Measurements from ENCODE around the gene TLL2.
A peak's percentile ranks its signal among the peaks of the same experiment; 100 is the strongest.

Gene TLL2

GRCh38 chr10:96505150-96506136, 8.3 kb downstream of the TLL2 start:
- no peak for DNase-seq

DNA sequence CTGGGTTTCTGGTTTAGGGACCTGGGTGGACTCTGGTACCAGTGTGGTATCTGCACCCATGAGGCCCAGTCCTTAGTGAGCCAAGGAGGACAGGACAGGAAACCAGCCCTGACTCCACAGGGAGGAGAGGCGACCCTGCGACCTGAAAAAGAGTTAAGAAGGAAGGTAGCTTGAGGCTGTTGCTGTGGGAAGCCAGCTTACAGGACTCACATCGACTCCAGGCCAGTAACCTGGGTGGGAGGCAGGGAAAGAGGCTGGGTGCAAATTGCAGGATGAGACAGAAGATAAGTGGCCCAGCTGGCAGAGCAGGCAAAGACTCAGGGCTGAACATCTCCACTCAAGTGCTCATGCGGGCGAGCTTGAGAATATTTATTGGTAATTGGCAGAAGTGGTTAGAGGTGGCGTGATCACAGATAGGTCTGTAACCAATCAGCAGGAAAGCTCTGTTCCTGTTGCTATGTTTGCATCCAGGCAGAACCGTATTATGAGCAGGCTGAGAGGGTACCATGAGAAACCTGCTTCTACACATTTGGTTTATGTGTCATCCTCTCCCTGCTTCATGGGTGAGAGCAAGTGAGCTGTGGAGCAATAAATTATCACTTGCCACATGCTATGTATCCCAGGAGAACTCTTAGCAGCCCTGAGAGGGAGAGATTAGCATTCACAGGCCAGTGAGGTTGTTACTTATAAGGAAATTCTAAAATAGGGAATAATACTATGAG, 11.0 kb downstream of the TLL2 start:
- no peak for DNase-seq

GRCh38 chr10:96501985-96502384, 11.7 kb downstream of the TLL2 start:
- no peak for DNase-seq

DNA sequence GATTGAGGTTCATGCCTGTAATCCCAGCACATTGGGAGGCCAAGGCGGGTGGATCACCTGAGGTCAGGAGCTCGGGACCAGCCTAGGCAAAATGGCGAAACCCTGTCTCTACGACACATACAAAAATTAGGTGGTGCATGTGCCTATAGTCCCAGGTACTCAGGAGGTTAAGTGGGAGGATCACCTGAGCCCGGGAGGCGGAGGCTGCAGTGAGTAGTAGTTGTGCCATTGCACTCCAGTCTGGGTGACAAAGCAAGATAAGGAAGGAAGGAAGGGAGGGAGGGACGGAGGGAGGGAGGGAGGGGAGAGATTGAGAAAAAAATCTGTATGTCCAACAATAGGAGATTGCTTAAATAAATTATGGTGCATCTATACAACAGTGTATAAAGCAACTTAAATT, 13.2 kb downstream of the TLL2 start:
- DNase-seq: no peak

GRCh38 chr10:96500050-96500449, 13.7 kb downstream of the TLL2 start:
- no peak for DNase-seq

DNA sequence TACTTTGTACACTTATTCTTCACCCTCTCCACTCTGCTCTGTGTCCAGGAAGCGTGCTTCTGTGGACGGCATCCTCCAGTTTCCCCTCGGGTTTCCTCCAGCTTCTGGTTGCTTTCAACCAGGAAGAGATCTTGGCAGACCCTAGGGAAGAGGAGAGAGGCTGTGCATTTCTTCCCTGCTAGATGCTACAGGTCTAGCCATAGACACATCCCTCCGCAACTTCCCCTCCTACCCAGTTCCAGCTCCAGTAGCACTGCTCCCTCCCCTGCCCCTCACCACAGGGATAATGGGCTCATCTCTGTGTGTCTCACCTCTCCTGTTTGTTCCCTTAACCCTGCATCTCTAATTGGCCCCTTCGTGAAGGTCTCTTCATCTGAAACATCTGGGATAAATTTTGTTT, 16.3 kb downstream of the TLL2 start:
- DNase-seq: no peak

- no peak for DNase-seq
Observed at GRCh38 chr10:96496281-96496925, 17.3 kb downstream of the TLL2 start.

DNA sequence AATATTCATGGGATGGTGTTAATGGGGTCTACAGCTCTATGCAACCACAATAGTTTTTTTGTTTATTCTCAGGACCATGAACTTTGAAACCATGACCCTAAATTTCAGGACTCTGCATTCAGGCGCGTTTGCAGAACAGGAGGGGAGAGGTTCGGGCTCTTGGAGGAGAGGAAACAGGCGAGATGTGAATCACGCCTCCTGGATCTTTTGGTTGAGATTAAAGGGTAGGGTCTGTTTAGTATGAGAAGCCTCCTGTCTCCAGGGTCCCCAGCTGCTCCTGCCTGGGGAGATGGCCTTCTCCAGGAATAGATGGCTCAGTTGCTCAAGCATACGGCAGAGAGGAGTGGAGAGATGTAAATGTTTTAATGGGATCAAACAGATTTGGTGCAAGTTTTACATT, 18.2 kb downstream of the TLL2 start:
- DNase-seq: no peak

GRCh38 chr10:96494694-96495093, 19.0 kb downstream of the TLL2 start:
- no peak for DNase-seq

DNA sequence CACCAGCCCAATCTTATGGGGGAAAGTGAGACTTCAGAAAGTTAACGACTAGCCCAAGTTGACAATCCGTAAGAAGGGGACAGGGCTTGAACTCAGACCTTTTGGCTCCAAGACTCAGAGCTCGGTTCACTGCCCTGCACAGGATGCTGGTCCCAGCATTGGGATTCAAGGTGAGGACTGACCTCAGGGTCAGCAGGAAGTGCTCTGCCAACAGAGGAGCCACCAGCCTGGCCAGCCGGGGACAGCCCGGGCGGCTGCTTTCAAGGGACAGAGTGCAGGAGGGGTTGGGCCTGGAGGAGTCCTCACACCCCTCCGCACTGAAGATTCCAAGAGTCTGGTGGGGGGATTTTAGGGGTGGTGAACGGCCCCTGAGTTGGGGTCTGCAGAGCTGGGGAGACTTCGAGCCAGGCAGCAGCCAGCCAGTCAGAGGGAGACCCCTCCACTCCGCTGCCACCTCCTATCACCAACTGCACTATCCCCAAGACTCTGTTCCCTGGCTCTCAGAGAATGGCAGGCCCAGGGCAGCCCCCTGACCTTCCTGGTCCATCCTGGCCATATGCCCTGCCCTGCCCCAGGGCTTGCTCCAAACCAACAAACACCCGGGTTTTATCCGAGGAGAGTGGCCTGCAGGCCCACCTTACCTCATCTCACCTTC, 19.7 kb downstream of the TLL2 start:
- DNase-seq: no peak

DNA sequence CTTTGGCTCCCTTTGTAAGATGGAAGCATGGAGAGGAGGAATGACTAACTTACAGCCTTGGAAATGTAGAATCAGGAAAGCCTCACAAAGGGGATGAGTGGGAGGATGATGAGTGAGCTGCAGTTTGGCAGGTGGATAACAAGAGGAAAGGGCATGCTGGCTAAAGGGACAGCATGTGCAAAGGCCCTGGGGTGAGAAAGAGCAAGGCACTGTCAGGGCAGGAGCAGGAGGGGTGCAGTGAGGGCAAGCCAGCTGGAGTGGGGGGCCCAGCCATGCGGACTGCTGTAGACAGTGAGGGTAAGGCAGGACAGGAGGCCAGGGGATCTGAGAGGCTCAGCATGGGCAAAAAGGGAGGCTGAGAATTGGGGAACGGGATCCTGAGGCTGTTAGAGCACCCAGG, 20.5 kb downstream of the TLL2 start:
- DNase-seq: no peak

- DNase-seq: no peak
Observed at GRCh38 chr10:96491303-96491702, 22.4 kb downstream of the TLL2 start.

- no peak for DNase-seq
Observed at GRCh38 chr10:96488161-96488935, 25.4 kb downstream of the TLL2 start.

DNA sequence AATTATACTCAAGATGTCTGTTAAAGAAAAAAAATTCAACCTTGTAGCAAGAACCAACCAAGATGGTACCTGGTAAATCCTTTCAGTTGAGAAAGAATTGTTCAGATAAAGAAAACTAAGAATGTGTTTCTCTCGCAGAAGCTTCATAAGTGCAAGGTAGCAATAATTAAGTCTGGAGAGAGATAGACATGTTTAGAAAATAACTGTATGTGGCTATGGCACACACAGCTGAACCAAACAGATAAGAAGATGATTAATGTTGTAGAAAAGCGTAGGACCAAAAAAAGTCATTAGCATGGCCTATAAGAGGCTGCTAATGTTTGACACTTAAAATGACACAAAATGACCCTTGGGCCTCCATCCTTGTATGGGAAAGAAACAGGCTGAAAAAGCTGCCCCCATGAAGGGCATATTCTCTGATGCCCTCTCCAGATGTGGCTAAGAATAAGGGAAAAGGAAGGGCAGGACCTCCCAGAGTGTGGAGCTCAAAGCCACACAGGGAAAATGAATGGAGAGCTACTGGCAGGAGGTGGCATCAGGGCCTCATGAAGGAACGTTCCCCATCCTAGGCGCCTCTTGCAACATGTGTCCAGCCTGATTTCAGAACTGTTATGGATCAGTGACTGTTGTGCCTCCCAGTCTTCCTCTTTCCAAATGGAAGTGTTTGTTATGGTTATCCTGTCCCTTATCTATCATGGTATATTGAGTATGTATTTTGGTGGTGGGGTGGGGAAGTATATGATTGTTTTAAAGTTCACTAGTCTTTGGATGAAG, 30.7 kb downstream of the TLL2 start:
- DNase-seq: no peak

DNA sequence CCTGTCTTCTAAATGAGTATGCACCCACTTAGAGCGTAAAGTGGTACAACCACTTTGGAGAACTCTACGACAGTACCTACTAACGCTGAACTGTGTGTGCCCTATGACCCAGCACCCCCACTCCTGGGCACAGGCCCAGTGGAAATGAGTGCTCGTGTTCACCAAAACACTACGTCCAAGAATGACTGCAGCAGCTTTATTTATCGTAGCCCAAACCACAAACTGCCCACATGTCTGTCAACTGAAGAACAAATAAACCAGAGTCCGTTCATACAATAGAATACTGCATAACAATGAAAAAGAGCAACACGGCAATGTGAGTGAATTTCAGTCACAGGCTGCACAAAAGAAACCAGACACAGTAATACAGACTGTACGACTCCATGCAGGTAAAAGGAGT, 35.4 kb downstream of the TLL2 start:
- no peak for DNase-seq

- no peak for DNase-seq
Observed at GRCh38 chr10:96473866-96474265, 39.9 kb downstream of the TLL2 start.

- peak; percentile 49 for DNase-seq
Observed at GRCh38 chr10:96470116-96470743, 43.5 kb downstream of the TLL2 start.

DNA sequence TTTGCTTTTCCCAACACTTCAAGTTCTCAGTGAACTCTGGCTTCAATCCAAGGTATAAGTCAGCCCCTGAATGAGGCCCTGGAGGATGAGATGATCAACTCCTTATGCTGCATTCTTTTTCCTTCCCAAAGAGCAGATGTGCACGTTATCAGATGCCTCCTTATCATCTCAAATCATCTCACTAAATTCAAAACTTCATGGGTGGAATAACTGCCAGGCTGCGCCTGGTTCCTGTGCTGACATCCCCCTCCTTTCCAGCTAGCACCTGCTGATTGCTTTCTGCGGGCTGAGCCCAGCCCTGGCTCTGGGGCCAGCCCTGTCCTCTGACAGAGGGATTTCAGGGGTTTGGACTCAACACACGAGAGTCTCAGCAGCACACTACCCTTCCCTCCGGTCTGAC, 44.9 kb downstream of the TLL2 start:
- no peak for DNase-seq

GRCh38 chr10:96465599-96465998, 48.1 kb downstream of the TLL2 start:
- no peak for DNase-seq

- no peak for DNase-seq
Observed at GRCh38 chr10:96463562-96463961, 50.2 kb downstream of the TLL2 start.

GRCh38 chr10:96462606-96463151, 51.0 kb downstream of the TLL2 start:
- DNase-seq: no peak

Data from stimulated activated CD8-positive, alpha-beta memory T cell treated with anti-CD3 and anti-CD28 coated beads, Interleukin-4, amount 100 ng/mL, for 48 hours (primary cell).